SU-DHL-6 (cell line): ENCODE measurements around the gene ZMYM5.

Experiments used
- CTCF ChIP-seq: fragments of 200-600 bp; sonication (generic); IDR thresholded peaks from one replicate; pipeline ENCODE4 v1.5.1; 2017; ENCODE audit warnings: antibody characterized with exemption, mild to moderate bottlenecking, low read length, moderate library complexity; ENCODE audit not compliant: insufficient read depth, poor library complexity, severe bottlenecking
- EZH2phosphoT487 ChIP-seq: fragments of 200-600 bp; sonication (generic), shearing (Covaris generic); conservative IDR thresholded peaks from 2 replicates; pipeline ENCODE4 v1.6.1; 2018; ENCODE audit warnings: mild to moderate bottlenecking, antibody characterized with exemption, low read length, moderate library complexity, mixed read lengths

GRCh38 chr13:19818223-19818842, 45.1 kb downstream of the ZMYM5 start:
- TF ChIP-seq CTCF, result peak; percentile 31
- no peak for TF ChIP-seq EZH2phosphoT487
